Bronchial smooth muscle cell (primary cell): ENCODE measurements around the gene DPY30. TPM values are rescaled to one million over a fixed set of nuclear protein-coding genes. Genes with fewer than 3 reads are reported as not detected.

Experiments used
- total RNA-seq: library from RNA; depleted of rRNA; stranded (reverse); fragments of >200 nt; gene quantifications from 2 replicates; pipeline ENCODE4 v1.2.1, GENCODE V29; 2014

Gene DPY30
- 58.0 and 68.9 TPM in 2 replicates for total RNA-seq

DNA sequence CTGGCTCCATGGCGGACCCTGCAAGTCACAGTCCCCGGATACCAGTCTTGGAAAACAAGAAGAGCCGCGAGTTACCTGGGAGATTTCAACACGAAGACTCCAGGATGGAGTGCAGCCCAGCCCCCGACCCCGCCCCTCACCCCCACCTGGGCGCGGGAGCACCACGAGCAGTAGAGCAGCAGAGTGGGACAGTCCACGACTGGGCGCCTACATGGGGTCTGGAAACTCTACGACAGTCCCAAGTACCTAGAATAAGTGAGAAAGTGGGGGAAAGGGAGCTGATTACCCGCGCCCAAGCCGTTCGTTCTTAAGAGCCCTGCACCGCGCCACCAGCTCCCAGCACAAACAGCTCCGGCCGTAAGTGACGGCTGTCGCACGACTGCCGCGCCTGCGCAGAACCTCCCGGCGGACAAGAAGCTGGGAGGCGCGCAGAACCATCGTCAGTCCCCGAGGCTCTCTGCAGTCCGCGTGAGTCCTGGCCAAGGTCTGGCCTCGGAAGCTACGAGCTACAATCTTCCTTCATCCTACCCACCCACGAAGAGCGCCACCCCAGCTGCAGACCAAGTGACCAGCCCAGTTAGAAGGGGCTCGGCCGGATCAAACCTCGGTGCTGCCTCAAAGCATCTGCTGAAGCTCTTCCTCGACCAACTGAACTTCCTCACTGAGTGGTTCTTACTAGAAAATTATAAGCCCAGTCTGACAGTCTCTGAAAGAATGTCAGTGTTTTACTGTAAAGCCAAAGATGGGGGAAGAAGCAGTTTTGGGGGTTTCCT is at the start of gene DPY30:
Gene DPY30, minus strand, starts transcription at position 359 of the 773 bp plus-strand sequence. Its CDS starts 349 bp downstream, at position 10.

DNA sequence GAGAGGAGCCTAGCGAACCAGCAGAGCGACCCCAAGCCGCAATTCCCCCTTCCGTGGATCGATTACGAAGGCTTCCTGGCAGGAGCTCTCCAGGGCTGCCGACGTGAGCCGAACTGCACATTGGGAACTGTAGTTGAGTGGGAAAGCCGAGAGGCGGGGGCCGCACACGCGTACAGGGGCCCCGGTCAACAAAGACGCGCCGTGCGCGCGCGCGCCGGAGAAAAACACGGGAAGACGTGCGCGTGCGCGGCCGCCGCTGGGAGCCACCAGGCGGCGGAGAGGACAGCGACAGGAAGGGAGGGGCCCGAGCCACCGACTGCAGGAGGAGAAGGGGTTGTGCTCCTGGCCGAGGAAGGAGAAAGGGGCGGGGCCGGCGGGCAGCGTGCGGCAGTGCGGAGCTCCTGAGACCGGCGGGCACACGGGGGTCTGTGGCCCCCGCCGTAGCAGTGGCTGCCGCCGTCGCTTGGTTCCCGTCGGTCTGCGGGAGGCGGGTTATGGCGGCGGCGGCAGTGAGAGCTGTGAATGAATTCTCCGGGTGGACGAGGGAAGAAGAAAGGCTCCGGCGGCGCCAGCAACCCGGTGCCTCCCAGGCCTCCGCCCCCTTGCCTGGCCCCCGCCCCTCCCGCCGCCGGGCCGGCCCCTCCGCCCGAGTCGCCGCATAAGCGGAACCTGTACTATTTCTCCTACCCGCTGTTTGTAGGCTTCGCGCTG is 23.9 kb upstream of the DPY30 start, which contains the start of gene SPAST:
Gene SPAST, plus strand, starts transcription at position 247 of the 711 bp plus-strand sequence. Its CDS starts 276 bp downstream, at position 523.

DNA sequence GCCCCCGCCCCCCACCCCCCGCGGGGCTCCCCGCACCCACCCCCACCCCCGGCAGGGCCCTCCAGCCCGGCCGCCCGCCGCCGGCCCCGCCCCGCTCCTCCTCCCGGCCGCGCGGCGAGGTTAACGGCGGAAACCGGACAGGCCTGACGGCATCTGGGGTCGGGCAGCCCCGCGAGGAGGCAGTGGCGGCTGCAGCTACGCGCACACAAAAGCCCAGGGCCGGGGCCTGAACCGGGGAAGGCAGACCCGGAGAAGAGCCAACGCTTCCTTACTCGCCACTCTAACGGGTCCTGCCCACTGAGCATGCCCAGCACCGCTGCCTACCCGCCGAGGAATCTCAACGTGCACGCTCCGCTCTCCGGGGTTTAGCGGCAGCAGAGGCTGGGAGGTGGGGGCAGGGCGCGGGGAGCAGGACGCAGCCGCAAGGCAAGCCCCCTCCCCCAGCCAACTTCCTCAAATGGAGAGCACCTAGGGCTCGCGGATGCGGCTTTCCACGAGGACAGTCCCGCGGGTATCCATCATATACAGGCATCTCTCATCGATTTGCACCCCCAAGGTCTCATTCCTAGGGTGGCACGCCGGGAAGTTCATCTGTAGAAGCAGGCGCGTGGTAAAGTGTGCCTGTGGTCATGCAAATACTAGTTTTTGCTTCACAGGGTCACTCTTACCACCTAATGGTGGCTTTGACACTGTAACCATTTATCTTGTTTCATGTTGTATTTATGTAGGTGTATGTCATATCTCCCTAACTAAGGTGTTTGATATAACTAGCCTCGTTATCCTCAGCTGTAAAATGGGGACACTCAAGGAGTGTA is 28.7 kb downstream of the DPY30 start, which contains the start of gene MEMO1:
Gene MEMO1, minus strand, starts transcription at position 339 of the 815 bp plus-strand sequence. CDS start 761 bp downstream, outside the sequence.

Other genes starting within 250 kb of the DPY30 start
- 20.8 and 30.9 TPM in 2 replicates for gene MEMO1, start 28.8 kb downstream of the DPY30 start, total RNA-seq
- 16.7 and 20.6 TPM in 2 replicates for gene SPAST, start 23.8 kb upstream of the DPY30 start, total RNA-seq
- 12.1 and 16.1 TPM in 2 replicates for gene SLC30A6, start 126.1 kb upstream of the DPY30 start, total RNA-seq
- not detected in 2 replicates for gene NLRC4, start 225.1 kb upstream of the DPY30 start, total RNA-seq
- 12.1 and 13.1 TPM in 2 replicates for gene YIPF4, start 238.1 kb upstream of the DPY30 start, total RNA-seq